ENCODE measurements around the gene CHD9NB. TPM values are rescaled to one million over a fixed set of nuclear protein-coding genes. Genes with fewer than 3 reads are reported as not detected.

CHD9NB gene
- total and polyA plus RNA-seq, 9 of the 15 experiments (the other 6 are each of a cell fraction or from before 2014, with no cell fraction given), result 0.06 to 0.10 (median 0.07) TPM; not detected in 6

DNA sequence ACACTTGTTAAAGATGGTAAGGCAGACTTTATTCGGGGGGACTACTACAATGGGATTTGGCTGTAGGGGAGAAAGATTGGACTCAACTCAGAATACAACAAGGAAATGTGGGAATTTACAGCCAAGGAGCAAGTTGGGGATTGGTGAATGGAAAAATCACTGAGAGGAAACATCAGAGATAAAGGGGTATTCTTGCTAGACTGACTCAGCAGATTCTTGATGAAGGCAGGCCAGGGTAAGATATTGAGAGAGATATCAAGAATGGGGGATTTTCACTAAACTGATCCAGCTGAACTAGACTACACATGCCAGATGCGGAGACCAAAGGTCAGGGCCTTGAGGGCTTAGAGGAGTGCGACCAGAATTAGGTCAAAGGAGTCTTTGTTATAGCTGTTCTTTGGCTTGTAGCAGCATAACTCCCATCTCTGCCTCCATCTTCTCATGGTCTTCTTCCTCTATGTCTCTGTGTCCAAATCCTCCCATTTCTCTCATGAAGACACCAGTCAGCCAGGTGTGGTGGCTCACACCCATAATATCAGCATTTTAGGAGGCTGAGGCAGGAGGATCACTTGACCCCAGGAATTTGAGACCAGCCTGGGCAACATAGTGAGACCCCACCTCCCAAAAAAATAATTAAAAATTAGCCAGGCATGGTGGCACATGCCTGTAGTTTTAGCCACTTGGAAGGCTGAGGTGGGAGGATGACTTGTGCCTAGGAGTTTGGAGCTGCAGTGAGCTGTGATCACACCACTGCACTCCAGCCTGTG is 17.3 kb downstream of the CHD9NB start (continued):
- no peak for TF ChIP-seq TCF7L2 (IDR thresholded peaks at IDR 0.05; ENCODE audit: low read depth, low read length)

- Histone ChIP-seq H2AFZ (ENCODE audit: low read depth, low read length) (no peak overlapping the region), H3K27me3 (ENCODE audit: control insufficient read depth in 2 of 2, insufficient read depth in 2 of 2, low read length in 2 of 2) (peaks cover 0 to 7% of the 10 kb centered on the region in 2 experiments; a peak in 1 of 5 replicates), H3K4me1 (replicated peaks in 1 of 2; ENCODE audit: control insufficient read depth in 2 of 2, insufficient read depth in 2 of 2, low read length in 2 of 2) (no peaks in the 10 kb centered on the region), H4K20me1 (replicated peaks; ENCODE audit: control insufficient read depth, insufficient read depth, low read length) (no peaks in the 10 kb centered on the region), H3K79me2 (ENCODE audit: control insufficient read depth, insufficient read depth, low read length) (no peaks in the 10 kb centered on the region), H3K9ac (ENCODE audit: insufficient read depth in 1 of 2, low read depth in 2 of 2, low read length in 2 of 2) (no peak overlapping the region), H3K9me1 (ENCODE audit: control insufficient read depth, insufficient read depth, low read length) (no peaks in the 10 kb centered on the region), H3K4me3 (no peak overlapping the region), H3K4me2 (ENCODE audit: insufficient read depth, low read length) (no peak overlapping the region), H3K36me3 (ENCODE audit: control insufficient read depth, insufficient read depth, low read length) (no peaks in the 10 kb centered on the region), H3K9me3 (replicated peaks; ENCODE audit: control insufficient read depth, insufficient read depth, low read depth, low read length) (no peaks in the 10 kb centered on the region), H3K27ac (ENCODE audit: extremely low read depth, low read depth, low read length) (no peak overlapping the region)
- in situ Hi-C loops (cut with MboI), result no loop called here
- DNase-seq (ENCODE audit: extremely low read depth in 1 of 4, low spot score in 3 of 4), result no peak
- BruUV-seq (replicated peaks), result no TSS peak
- ChIA-PET POLR2A (interaction anchor here (0.6 kb wide), 1 partner anchor 56 kb away, joined by 3 read pairs; no protein-coding TSS in a partner anchor), CTCF (ENCODE audit: low intra/inter-chr PET ratio) (no interaction called here)
- no peak for ATAC-seq
- no peak for FAIRE-seq
- WGBS (ENCODE audit: insufficient coverage, low coverage, missing lambda C conversion rate), result 0% methylated on average over 6 of the region's 6 CpGs
- intact Hi-C loops (cut with micrococcal nuclease), result no loop called here
- TF ChIP-seq GATAD2B (IDR thresholded peaks at IDR 0.05; ENCODE audit: borderline replicate concordance) (no peak), IRF2 (CRISPR knock-in tag; IDR thresholded peaks at IDR 0.05) (no peak), HDAC6 (IDR thresholded peaks at IDR 0.05; ENCODE audit: low read depth, low read length) (no peak), CBFB (CRISPR knock-in tag; IDR thresholded peaks at IDR 0.05) (no peak), SMAD3 (CRISPR knock-in tag; conservative IDR thresholded peaks at IDR 0.05) (no peak), SRF (CRISPR knock-in tag; IDR thresholded peaks at IDR 0.05) (no peak), NFXL1 (CRISPR knock-in tag; IDR thresholded peaks at IDR 0.05) (no peak), HNRNPL (IDR thresholded peaks at IDR 0.05; ENCODE audit: low read depth, low read length) (no peak)
- TF ChIP-seq, protein P1, sequence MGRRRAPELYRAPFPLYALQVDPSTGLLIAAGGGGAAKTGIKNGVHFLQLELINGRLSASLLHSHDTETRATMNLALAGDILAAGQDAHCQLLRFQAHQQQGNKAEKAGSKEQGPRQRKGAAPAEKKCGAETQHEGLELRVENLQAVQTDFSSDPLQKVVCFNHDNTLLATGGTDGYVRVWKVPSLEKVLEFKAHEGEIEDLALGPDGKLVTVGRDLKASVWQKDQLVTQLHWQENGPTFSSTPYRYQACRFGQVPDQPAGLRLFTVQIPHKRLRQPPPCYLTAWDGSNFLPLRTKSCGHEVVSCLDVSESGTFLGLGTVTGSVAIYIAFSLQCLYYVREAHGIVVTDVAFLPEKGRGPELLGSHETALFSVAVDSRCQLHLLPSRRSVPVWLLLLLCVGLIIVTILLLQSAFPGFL (CRISPR knock-in tag; IDR thresholded peaks at IDR 0.05), result no peak
- TF ChIP-seq, protein P2, sequence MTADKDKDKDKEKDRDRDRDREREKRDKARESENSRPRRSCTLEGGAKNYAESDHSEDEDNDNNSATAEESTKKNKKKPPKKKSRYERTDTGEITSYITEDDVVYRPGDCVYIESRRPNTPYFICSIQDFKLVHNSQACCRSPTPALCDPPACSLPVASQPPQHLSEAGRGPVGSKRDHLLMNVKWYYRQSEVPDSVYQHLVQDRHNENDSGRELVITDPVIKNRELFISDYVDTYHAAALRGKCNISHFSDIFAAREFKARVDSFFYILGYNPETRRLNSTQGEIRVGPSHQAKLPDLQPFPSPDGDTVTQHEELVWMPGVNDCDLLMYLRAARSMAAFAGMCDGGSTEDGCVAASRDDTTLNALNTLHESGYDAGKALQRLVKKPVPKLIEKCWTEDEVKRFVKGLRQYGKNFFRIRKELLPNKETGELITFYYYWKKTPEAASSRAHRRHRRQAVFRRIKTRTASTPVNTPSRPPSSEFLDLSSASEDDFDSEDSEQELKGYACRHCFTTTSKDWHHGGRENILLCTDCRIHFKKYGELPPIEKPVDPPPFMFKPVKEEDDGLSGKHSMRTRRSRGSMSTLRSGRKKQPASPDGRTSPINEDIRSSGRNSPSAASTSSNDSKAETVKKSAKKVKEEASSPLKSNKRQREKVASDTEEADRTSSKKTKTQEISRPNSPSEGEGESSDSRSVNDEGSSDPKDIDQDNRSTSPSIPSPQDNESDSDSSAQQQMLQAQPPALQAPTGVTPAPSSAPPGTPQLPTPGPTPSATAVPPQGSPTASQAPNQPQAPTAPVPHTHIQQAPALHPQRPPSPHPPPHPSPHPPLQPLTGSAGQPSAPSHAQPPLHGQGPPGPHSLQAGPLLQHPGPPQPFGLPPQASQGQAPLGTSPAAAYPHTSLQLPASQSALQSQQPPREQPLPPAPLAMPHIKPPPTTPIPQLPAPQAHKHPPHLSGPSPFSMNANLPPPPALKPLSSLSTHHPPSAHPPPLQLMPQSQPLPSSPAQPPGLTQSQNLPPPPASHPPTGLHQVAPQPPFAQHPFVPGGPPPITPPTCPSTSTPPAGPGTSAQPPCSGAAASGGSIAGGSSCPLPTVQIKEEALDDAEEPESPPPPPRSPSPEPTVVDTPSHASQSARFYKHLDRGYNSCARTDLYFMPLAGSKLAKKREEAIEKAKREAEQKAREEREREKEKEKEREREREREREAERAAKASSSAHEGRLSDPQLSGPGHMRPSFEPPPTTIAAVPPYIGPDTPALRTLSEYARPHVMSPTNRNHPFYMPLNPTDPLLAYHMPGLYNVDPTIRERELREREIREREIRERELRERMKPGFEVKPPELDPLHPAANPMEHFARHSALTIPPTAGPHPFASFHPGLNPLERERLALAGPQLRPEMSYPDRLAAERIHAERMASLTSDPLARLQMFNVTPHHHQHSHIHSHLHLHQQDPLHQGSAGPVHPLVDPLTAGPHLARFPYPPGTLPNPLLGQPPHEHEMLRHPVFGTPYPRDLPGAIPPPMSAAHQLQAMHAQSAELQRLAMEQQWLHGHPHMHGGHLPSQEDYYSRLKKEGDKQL (CRISPR knock-in tag; IDR thresholded peaks at IDR 0.05; ENCODE audit: borderline replicate concordance), result no peak
- TF ChIP-seq, protein P3, sequence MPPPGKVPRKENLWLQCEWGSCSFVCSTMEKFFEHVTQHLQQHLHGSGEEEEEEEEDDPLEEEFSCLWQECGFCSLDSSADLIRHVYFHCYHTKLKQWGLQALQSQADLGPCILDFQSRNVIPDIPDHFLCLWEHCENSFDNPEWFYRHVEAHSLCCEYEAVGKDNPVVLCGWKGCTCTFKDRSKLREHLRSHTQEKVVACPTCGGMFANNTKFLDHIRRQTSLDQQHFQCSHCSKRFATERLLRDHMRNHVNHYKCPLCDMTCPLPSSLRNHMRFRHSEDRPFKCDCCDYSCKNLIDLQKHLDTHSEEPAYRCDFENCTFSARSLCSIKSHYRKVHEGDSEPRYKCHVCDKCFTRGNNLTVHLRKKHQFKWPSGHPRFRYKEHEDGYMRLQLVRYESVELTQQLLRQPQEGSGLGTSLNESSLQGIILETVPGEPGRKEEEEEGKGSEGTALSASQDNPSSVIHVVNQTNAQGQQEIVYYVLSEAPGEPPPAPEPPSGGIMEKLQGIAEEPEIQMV (tag; conservative IDR thresholded peaks at IDR 0.05; ENCODE audit: low read depth), result no peak
Observed at GRCh38 chr16:53034306-53034705, 18.4 kb downstream of the CHD9NB start.

Data from K562 (cell line).